ENCODE data around the gene CLEC3B.

Gene CLEC3B

DNA sequence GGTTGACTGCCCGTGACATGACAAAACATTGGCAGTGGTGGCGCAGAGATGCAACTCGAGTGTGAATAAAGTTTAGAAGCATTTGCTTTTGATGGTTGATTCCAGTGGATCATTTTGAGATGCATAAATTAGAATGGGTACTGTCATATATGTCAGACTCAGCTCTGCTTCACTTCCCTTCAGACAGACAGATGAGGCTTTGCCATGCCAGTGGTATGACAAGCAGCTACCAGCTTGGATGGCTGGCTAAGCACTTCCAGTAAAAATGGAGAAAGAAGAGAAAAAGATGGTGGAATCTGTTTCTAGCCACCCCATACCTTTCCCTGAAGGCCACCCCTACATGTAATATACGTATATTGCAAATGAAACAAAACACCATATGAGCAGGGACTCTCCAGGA, 13.5 kb upstream of the CLEC3B start:
- H3K27me3 ChIP-seq (ENCODE audit: low read length): no peaks in the 10 kb centered on the region
- H3F3A ChIP-seq (ENCODE audit: insufficient read depth): no peaks in the 10 kb centered on the region
- H2AFZ ChIP-seq (ENCODE audit: low read depth, low read length, severe bottlenecking): no peak overlapping the region
- H3K4me2 ChIP-seq (ENCODE audit: low read depth, low read length, poor library complexity, severe bottlenecking): no peak overlapping the region
- TF ChIP-seq, protein P1, sequence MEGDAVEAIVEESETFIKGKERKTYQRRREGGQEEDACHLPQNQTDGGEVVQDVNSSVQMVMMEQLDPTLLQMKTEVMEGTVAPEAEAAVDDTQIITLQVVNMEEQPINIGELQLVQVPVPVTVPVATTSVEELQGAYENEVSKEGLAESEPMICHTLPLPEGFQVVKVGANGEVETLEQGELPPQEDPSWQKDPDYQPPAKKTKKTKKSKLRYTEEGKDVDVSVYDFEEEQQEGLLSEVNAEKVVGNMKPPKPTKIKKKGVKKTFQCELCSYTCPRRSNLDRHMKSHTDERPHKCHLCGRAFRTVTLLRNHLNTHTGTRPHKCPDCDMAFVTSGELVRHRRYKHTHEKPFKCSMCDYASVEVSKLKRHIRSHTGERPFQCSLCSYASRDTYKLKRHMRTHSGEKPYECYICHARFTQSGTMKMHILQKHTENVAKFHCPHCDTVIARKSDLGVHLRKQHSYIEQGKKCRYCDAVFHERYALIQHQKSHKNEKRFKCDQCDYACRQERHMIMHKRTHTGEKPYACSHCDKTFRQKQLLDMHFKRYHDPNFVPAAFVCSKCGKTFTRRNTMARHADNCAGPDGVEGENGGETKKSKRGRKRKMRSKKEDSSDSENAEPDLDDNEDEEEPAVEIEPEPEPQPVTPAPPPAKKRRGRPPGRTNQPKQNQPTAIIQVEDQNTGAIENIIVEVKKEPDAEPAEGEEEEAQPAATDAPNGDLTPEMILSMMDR (IDR thresholded peaks at IDR 0.05; ENCODE audit: insufficient read depth, low read length, poor library complexity, severe bottlenecking): no peak
- TF ChIP-seq EZH2phosphoT487 (conservative IDR thresholded peaks at IDR 0.05; ENCODE audit: low read length): no peak
- H4K20me1 ChIP-seq (ENCODE audit: low read depth, low read length): no peaks in the 10 kb centered on the region
- no peaks in the 10 kb centered on the region for H3K79me2 ChIP-seq (ENCODE audit: insufficient read depth, low read length)
- H3K9me2 ChIP-seq (replicated peaks; ENCODE audit: insufficient read depth, low read length): no peaks in the 10 kb centered on the region
- H3K9ac ChIP-seq (ENCODE audit: low read length): no peak overlapping the region
- no peak overlapping the region for H3K27ac ChIP-seq (ENCODE audit: low read depth, low read length)
- no peak overlapping the region for H3K4me3 ChIP-seq (ENCODE audit: insufficient read depth, low read length, poor library complexity, severe bottlenecking)
- peaks cover 8% of the 10 kb centered on the region; the same call in 1 of the 2 replicates for H3K36me3 ChIP-seq (ENCODE audit: low read length)
- H3K9me3 ChIP-seq (ENCODE audit: insufficient read depth, low read length): no peaks in the 10 kb centered on the region

DNA sequence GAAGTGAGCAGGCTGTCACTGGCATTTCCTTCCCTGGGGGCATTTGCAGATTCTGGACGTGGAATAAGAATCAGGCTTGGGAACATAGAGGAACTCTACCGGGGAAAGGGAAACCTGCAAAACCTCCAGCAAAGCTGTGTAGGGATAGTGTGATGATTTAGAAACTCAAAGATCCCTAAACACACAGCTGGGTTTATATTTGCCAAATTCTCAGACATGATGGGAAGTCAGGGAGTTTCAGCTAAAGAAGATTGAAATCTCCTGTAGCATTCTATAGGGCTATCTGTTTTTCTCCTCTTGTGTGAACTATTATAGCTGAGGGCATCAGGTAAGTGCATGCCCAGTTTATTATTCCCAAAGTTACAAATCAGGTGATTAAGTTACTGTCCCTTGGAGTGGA, 9.2 kb upstream of the CLEC3B start:
- Histone ChIP-seq H3K9me3 (ENCODE audit: insufficient read depth, low read length) (no peaks in the 10 kb centered on the region), H3K4me3 (ENCODE audit: insufficient read depth, low read length, poor library complexity, severe bottlenecking) (no peak overlapping the region), H3K9ac (ENCODE audit: low read length) (no peak overlapping the region), H2AFZ (ENCODE audit: low read depth, low read length, severe bottlenecking) (no peak overlapping the region), H4K20me1 (ENCODE audit: low read depth, low read length) (no peaks in the 10 kb centered on the region), H3K9me2 (replicated peaks; ENCODE audit: insufficient read depth, low read length) (no peaks in the 10 kb centered on the region), H3K4me2 (ENCODE audit: low read depth, low read length, poor library complexity, severe bottlenecking) (no peak overlapping the region), H3K36me3 (ENCODE audit: low read length) (peaks cover 8% of the 10 kb centered on the region; the same call in 1 of the 2 replicates), H3K27ac (ENCODE audit: low read depth, low read length) (no peak overlapping the region), H3K27me3 (ENCODE audit: low read length) (no peaks in the 10 kb centered on the region), H3F3A (ENCODE audit: insufficient read depth) (no peaks in the 10 kb centered on the region), H3K79me2 (ENCODE audit: insufficient read depth, low read length) (no peaks in the 10 kb centered on the region)
- no peak for TF ChIP-seq EZH2phosphoT487 (conservative IDR thresholded peaks at IDR 0.05; ENCODE audit: low read length)
- TF ChIP-seq, protein P1 (IDR thresholded peaks at IDR 0.05; ENCODE audit: insufficient read depth, low read length, poor library complexity, severe bottlenecking): no peak

DNA sequence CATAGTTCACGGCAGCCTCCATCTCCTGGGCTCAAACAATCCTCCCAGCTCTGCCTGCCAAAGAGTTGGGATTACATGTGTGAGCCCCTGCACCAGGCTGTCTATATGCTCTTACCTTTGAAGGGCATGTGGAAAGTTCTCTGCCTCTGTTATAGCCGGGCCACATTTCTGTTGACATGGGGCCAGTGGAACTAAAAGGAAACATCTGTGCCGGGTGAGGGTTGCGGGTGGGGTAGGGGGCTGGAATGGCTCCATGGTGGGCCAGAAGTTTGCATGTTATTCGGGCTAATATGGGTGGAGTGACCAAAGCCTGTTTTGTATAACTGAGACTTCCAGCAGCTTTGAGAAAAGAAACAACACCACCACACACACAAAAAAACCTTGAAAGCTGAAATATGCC, 8.3 kb upstream of the CLEC3B start:
- no peak overlapping the region for H3K4me2 ChIP-seq (ENCODE audit: low read depth, low read length, poor library complexity, severe bottlenecking)
- TF ChIP-seq, protein P1 (IDR thresholded peaks at IDR 0.05; ENCODE audit: insufficient read depth, low read length, poor library complexity, severe bottlenecking): no peak
- no peak for TF ChIP-seq EZH2phosphoT487 (conservative IDR thresholded peaks at IDR 0.05; ENCODE audit: low read length)
- no peaks in the 10 kb centered on the region for H3K9me2 ChIP-seq (replicated peaks; ENCODE audit: insufficient read depth, low read length)
- H3K79me2 ChIP-seq (ENCODE audit: insufficient read depth, low read length): no peaks in the 10 kb centered on the region
- H3K9me3 ChIP-seq (ENCODE audit: insufficient read depth, low read length): no peaks in the 10 kb centered on the region
- no peak overlapping the region for H3K4me3 ChIP-seq (ENCODE audit: insufficient read depth, low read length, poor library complexity, severe bottlenecking)
- no peak overlapping the region for H3K9ac ChIP-seq (ENCODE audit: low read length)
- no peaks in the 10 kb centered on the region for H3K27me3 ChIP-seq (ENCODE audit: low read length)
- no peak overlapping the region for H3K27ac ChIP-seq (ENCODE audit: low read depth, low read length)
- no peaks in the 10 kb centered on the region for H4K20me1 ChIP-seq (ENCODE audit: low read depth, low read length)
- no peaks in the 10 kb centered on the region for H3F3A ChIP-seq (ENCODE audit: insufficient read depth)
- no peak overlapping the region for H2AFZ ChIP-seq (ENCODE audit: low read depth, low read length, severe bottlenecking)
- peaks cover 1% of the 10 kb centered on the region; the same call in 1 of the 2 replicates for H3K36me3 ChIP-seq (ENCODE audit: low read length)

Measured in SU-DHL-6 (cell line).